ENCODE results near the gene ZMYND19.
A peak's percentile ranks its signal among the peaks of the same experiment; 100 is the strongest.

DNA sequence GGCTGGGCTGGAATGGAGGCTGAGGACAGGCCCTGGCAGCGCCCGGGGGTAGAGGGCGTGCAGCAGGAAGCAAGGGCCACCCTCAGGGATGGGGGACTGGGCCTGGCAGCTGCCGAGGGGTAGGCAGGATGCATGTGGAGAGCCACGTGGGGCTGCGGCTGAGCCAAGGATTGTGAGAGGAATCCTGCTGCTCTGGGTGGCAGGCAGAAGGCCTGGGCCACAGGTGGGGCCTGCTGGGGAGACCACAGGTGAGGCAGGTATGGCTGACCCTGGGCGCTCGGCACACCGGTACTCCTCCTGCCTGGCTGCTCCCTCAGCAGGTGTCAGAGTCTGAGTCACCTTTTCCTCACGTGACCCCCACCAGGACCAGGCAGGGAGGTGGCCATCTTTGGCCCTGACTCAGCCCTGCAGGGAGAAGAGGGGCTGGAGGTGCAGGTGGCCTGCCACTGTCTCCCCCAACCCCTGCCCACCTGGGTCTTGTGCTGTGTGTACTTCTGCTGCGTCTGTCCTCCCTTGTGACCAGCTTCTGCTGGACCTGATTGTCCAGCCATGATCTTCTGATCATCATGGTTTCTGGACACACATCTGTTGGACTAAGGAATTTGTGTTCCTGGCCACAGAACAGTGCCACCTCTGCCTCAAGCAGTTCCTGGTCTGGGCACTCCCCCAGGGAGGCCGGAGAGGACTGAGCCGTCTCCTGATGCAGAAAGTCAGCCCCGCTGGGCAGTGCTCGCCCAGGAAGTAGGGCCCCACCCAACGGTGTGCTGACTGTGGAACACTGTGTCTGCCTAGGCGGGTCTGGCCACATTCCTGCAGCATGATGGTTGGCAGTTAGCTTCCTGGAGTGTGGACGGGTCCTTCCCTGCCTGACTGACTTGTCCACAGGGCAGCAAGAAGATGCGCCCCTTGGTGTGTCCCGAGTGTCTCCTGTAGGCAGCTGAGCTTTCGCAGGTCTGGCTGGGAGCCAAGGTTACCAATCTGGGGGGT, 21.6 kb upstream of the ZMYND19 start:
- TF ChIP-seq, protein P1, sequence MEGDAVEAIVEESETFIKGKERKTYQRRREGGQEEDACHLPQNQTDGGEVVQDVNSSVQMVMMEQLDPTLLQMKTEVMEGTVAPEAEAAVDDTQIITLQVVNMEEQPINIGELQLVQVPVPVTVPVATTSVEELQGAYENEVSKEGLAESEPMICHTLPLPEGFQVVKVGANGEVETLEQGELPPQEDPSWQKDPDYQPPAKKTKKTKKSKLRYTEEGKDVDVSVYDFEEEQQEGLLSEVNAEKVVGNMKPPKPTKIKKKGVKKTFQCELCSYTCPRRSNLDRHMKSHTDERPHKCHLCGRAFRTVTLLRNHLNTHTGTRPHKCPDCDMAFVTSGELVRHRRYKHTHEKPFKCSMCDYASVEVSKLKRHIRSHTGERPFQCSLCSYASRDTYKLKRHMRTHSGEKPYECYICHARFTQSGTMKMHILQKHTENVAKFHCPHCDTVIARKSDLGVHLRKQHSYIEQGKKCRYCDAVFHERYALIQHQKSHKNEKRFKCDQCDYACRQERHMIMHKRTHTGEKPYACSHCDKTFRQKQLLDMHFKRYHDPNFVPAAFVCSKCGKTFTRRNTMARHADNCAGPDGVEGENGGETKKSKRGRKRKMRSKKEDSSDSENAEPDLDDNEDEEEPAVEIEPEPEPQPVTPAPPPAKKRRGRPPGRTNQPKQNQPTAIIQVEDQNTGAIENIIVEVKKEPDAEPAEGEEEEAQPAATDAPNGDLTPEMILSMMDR (IDR thresholded peaks at IDR 0.05), result no peak
- TF ChIP-seq POLR2A (IDR thresholded peaks at IDR 0.05), result peak in 1 of 2 donors; percentile 9

All from heart left ventricle (tissue), 13 donors.